IMR-90 (cell line): ENCODE results near the gene SMCO4. TPM values are rescaled to one million over a fixed set of nuclear protein-coding genes. Genes with fewer than 3 reads are reported as not detected.

Experiments
- ATAC-seq: fragments of 200-7000 bp; cut with Tn5 transposase; 2 replicates; pipeline ENCODE4 v1.9.1; 2020; ENCODE audit warnings: low read depth, mild to moderate bottlenecking, moderate library complexity
- BruUV-seq: library from RNA; stranded (reverse); fragments of 400-500 nt; replicated peaks from 2 replicates; lab custom pipeline; 2021; lab: Mats Ljungman, UMichigan
- CTCF ChIA-PET: fragments of 300-600 bp; formaldehyde crosslinking; extraction: SDS; loops from one replicate; lab custom pipeline; 2021; ENCODE audit warnings: antibody characterized with exemption; lab: Yijun Ruan, JAX
- POLR2A ChIA-PET: fragments of 300-600 bp; sonication (Branson Sonifier 250); formaldehyde crosslinking; loops from one replicate; lab custom pipeline; 2022; ENCODE audit warnings: antibody characterized with exemption; ENCODE audit not compliant: unreplicated experiment; lab: Charles Lee
- DNase-seq: peaks from one replicate; pipeline ENCODE4 v3.0.0; 2013
- H2AFZ ChIP-seq: replicated peaks from 2 replicates; pipeline ENCODE3; 2013; ENCODE audit warnings: low read length, mild to moderate bottlenecking; ENCODE audit not compliant: poor library complexity
- H2AK5ac ChIP-seq: 2 replicates; pipeline ENCODE4 v1.6.1; 2013; ENCODE audit warnings: low read depth, low read length, inconsistent platforms
- H2AK9ac ChIP-seq: replicated peaks from 2 replicates; pipeline ENCODE3; 2013; ENCODE audit warnings: mild to moderate bottlenecking, low read depth, low read length, moderate library complexity; ENCODE audit not compliant: poor library complexity
- H2BK120ac ChIP-seq: 2 replicates; pipeline ENCODE4 v1.6.1; 2013; ENCODE audit warnings: low read depth, low read length, inconsistent platforms
- H2BK15ac ChIP-seq: 3 replicates; pipeline ENCODE4 v1.6.1; 2013; ENCODE audit warnings: low read depth, low read length, inconsistent platforms
- H2BK20ac ChIP-seq: 2 replicates; pipeline ENCODE4 v1.6.1; 2013; ENCODE audit warnings: low read depth, mild to moderate bottlenecking, inconsistent platforms, low read length, moderate library complexity
- H2BK5ac ChIP-seq: 2 replicates; pipeline ENCODE4 v1.6.1; 2013; ENCODE audit warnings: mild to moderate bottlenecking, low read depth, low read length, inconsistent platforms; ENCODE audit not compliant: poor library complexity, severe bottlenecking
- H3K14ac ChIP-seq: replicated peaks from 2 replicates; pipeline ENCODE4 v1.6.1; 2013; ENCODE audit warnings: low read depth, low read length, inconsistent platforms
- H3K18ac ChIP-seq: 2 replicates; pipeline ENCODE4 v1.6.1; 2013; ENCODE audit warnings: low read depth, low read length, control low read depth
- H3K23ac ChIP-seq: 2 replicates; pipeline ENCODE4 v1.6.1; 2013; ENCODE audit warnings: low read depth, low read length, inconsistent platforms
- H3K27ac ChIP-seq: 2 replicates; pipeline ENCODE4 v1.5.1; 2013; ENCODE audit warnings: mild to moderate bottlenecking, control low read depth, low read length; ENCODE audit not compliant: insufficient read depth
- H3K27me3 ChIP-seq: 2 replicates; pipeline ENCODE4 v1.6.1; 2013; ENCODE audit warnings: low read length; ENCODE audit not compliant: control insufficient read depth, insufficient read depth
- H3K36me3 ChIP-seq: 2 replicates; pipeline ENCODE4 v1.6.1; 2013; ENCODE audit warnings: low read length, mixed read lengths; ENCODE audit not compliant: control insufficient read depth, insufficient read depth
- H3K4ac ChIP-seq: 2 replicates; pipeline ENCODE4 v1.6.1; 2013; ENCODE audit warnings: low read depth, low read length, inconsistent platforms
- H3K4me1 ChIP-seq: 2 replicates; pipeline ENCODE4 v1.6.1; 2013; ENCODE audit warnings: low read length, mixed read lengths; ENCODE audit not compliant: control insufficient read depth, insufficient read depth
- H3K4me2 ChIP-seq: 2 replicates; pipeline ENCODE4 v1.6.1; 2013; ENCODE audit warnings: low read depth, mild to moderate bottlenecking, control low read depth, low read length, moderate library complexity
- H3K4me3 ChIP-seq: 2 replicates; pipeline ENCODE4 v1.5.1; 2013; ENCODE audit warnings: low read depth, mild to moderate bottlenecking, control low read depth, low read length, moderate library complexity; ENCODE audit not compliant: insufficient read depth
- H3K56ac ChIP-seq: 2 replicates; pipeline ENCODE4 v1.6.1; 2013; ENCODE audit warnings: low read length, inconsistent platforms; ENCODE audit not compliant: insufficient read depth; ENCODE audit errors: extremely low read depth
- H3K79me1 ChIP-seq, 2 experiments: 2 replicates each; pipeline ENCODE4 v1.6.1; 2013; ENCODE audit warnings: low read length in 2 of 2, inconsistent platforms in 1 of 2, low read depth in 1 of 2
- H3K9ac ChIP-seq: 2 replicates; pipeline ENCODE4 v1.6.1; 2013; ENCODE audit warnings: low read depth, low read length, control low read depth
- H3K9me1 ChIP-seq: 2 replicates; pipeline ENCODE4 v1.6.1; 2013; ENCODE audit warnings: low read length, inconsistent platforms; ENCODE audit not compliant: insufficient read depth
- H3K9me3 ChIP-seq: 2 replicates; pipeline ENCODE4 v1.6.1; 2013; ENCODE audit warnings: low read length; ENCODE audit not compliant: control insufficient read depth, insufficient read depth
- H4K20me1 ChIP-seq: 2 replicates; pipeline ENCODE4 v1.6.1; 2013; ENCODE audit warnings: low read length, inconsistent platforms; ENCODE audit not compliant: insufficient read depth
- H4K5ac ChIP-seq: 2 replicates; pipeline ENCODE4 v1.6.1; 2013; ENCODE audit warnings: mild to moderate bottlenecking, low read depth, low read length, control low read depth
- H4K8ac ChIP-seq, 2 experiments: 2 replicates each; pipeline ENCODE4 v1.6.1; 2013; ENCODE audit warnings: low read depth in 2 of 2, low read length in 2 of 2, control low read depth in 1 of 2, inconsistent platforms in 1 of 2
- H4K91ac ChIP-seq: 2 replicates; pipeline ENCODE4 v1.6.1; 2013; ENCODE audit warnings: low read depth, low read length, inconsistent platforms; ENCODE audit not compliant: insufficient read depth
- BHLHE40 ChIP-seq: fragments of 150-350 bp; IDR thresholded peaks from 2 replicates; pipeline ENCODE4 v1.6.1; 2016; ENCODE audit warnings: mild to moderate bottlenecking, low read depth, low read length
- CEBPB ChIP-seq: IDR thresholded peaks from 2 replicates; pipeline ENCODE4 v1.6.1; 2012; ENCODE audit warnings: low read depth, low read length, improper control_type of control experiment
- CTCF ChIP-seq: conservative IDR thresholded peaks from 2 replicates; pipeline ENCODE4 v1.5.1; 2012; ENCODE audit warnings: mild to moderate bottlenecking, low read depth, low read length, improper control_type of control experiment
- ELK1 ChIP-seq: fragments of 150-350 bp; IDR thresholded peaks from 2 replicates; pipeline ENCODE4 v1.6.1; 2016; ENCODE audit warnings: low read depth, mild to moderate bottlenecking, low read length, moderate library complexity, borderline replicate concordance
- FOS ChIP-seq: fragments of 150-350 bp; IDR thresholded peaks from 2 replicates; pipeline ENCODE4 v1.6.1; 2016; ENCODE audit warnings: low read depth, low read length
- POLR2A ChIP-seq: IDR thresholded peaks from 2 replicates; pipeline ENCODE4 v1.6.1; 2012; ENCODE audit warnings: mild to moderate bottlenecking, low read depth, low read length
- RCOR1 ChIP-seq: IDR thresholded peaks from 2 replicates; pipeline ENCODE4 v1.6.1; 2012; ENCODE audit warnings: mild to moderate bottlenecking, low read length, improper control_type of control experiment; ENCODE audit not compliant: insufficient replicate concordance
- RFX5 ChIP-seq: IDR thresholded peaks from 2 replicates; pipeline ENCODE4 v1.8.0; 2012; ENCODE audit warnings: low read depth, mild to moderate bottlenecking, low read length, moderate library complexity
- WGBS, 2 experiments: methylation state at CpG; one replicate each; pipeline versions ENCODE4 v1.1.5 to v1.1.7; 2013; ENCODE audit warnings: missing lambda C conversion rate in 2 of 2; ENCODE audit not compliant: insufficient read length in 1 of 2; ENCODE audit errors: extremely low coverage in 2 of 2; 5-methylcytosine and 5-hydroxymethylcytosine counted together
- dilution Hi-C: fragments of 300-500 bp; cut with HindIII; formaldehyde crosslinking; loops from one replicate; pipeline ENCODE4 v1.14.3; 2018; ENCODE audit warnings: low sequenced_read_pairs; ENCODE audit not compliant: unreplicated experiment
- in situ Hi-C: fragments of 300-500 bp; cut with MboI; formaldehyde crosslinking; loops from 3 replicates; pipeline ENCODE4 v1.14.3; 2019; ENCODE audit warnings: low sequenced_read_pairs, inconsistent platforms, mixed read lengths
- intact Hi-C: fragments of 100-400 bp; cut with micrococcal nuclease; formaldehyde crosslinking; loops from 2 replicates; pipeline ENCODE4 v1.10.0; 2022
- polyA plus RNA-seq, 3 experiments: library from polyadenylated mRNA; depleted of rRNA; stranded (reverse); fragments of >200 nt; gene quantifications; 2 replicates each; pipeline ENCODE4 v1.2.3, GENCODE V29; 2012; ENCODE audit warnings: low replicate concordance in 1 of 3
- total RNA-seq: library from RNA; depleted of rRNA; stranded (reverse); fragments of >200 nt; gene quantifications from 2 replicates; pipeline ENCODE4 v1.2.3, GENCODE V29; 2012

SMCO4 gene
- total and polyA plus RNA-seq, 2 of the 4 experiments (the other 2 are of a cell fraction): 2.2 to 17.7 TPM

GRCh38 chr11:93520726-93521509 lies 22.3 kb downstream of the SMCO4 start:
- H3K9me1 ChIP-seq: peaks cover 4% of the 10 kb centered on the region; the same call in 1 of the 2 replicates
- H3K79me1 ChIP-seq: peaks cover 0 to 6% of the 10 kb centered on the region in 2 experiments; a peak in 1 of 4 replicates
- no peak overlapping the region for H3K23ac ChIP-seq
- POLR2A ChIA-PET: no interaction called here
- CTCF ChIA-PET: no interaction called here
- H3K27ac ChIP-seq: no peak overlapping the region
- no peak for DNase-seq
- H3K9me3 ChIP-seq: no peaks in the 10 kb centered on the region
- no peaks in the 10 kb centered on the region for H4K20me1 ChIP-seq
- TF ChIP-seq RFX5 (no peak), CTCF (no peak), FOS (no peak), POLR2A (no peak), RCOR1 (no peak), BHLHE40 (no peak), CEBPB (no peak), ELK1 (no peak)
- no peaks in the 10 kb centered on the region for H3K4me1 ChIP-seq
- no peak overlapping the region for H4K91ac ChIP-seq
- H3K14ac ChIP-seq: no peak overlapping the region
- dilution Hi-C loops (no loop called here), in situ Hi-C loops (no loop called here), intact Hi-C loops (no loop called here)
- no peak overlapping the region for H2BK15ac ChIP-seq
- no peak for ATAC-seq
- no peak overlapping the region for H2BK20ac ChIP-seq
- H2AK5ac ChIP-seq: no peak overlapping the region
- H3K27me3 ChIP-seq: no peaks in the 10 kb centered on the region
- H2AK9ac ChIP-seq: no peak overlapping the region
- H3K4me3 ChIP-seq: no peak overlapping the region
- no peak overlapping the region for H3K4ac ChIP-seq
- H4K5ac ChIP-seq: no peak overlapping the region
- BruUV-seq: no TSS peak
- no peak overlapping the region for H3K18ac ChIP-seq
- no peaks in the 10 kb centered on the region for H3K36me3 ChIP-seq
- H2AFZ ChIP-seq: no peak overlapping the region
- no peak overlapping the region for H3K9ac ChIP-seq
- no peak overlapping the region for H4K8ac ChIP-seq
- no peak overlapping the region for H3K4me2 ChIP-seq
- H3K56ac ChIP-seq: no peak overlapping the region
- no peak overlapping the region for H2BK120ac ChIP-seq
- 50% methylated on average over 1 of the region's 5 CpGs; no CpG with 5 or more reads in 1 of the 2 experiments for WGBS, 2 experiments
- no peak overlapping the region for H2BK5ac ChIP-seq
